PC-3 (cell line): ENCODE measurements around the gene FANK1. TPM values are rescaled to one million over a fixed set of nuclear protein-coding genes. Genes with fewer than 3 reads are reported as not detected.

ENCODE experiments used
- ATAC-seq: fragments of 200-7000 bp; cut with Tn5 transposase; 2 replicates; pipeline ENCODE4 v1.9.1; 2020; ENCODE audit warnings: mild to moderate bottlenecking, moderate library complexity
- BruUV-seq: library from RNA; stranded (reverse); fragments of 400-500 nt; replicated peaks from 2 replicates; lab custom pipeline; 2021; lab: Mats Ljungman, UMichigan
- CTCF ChIA-PET: fragments of 300-600 bp; sonication (Branson Sonifier 250); formaldehyde crosslinking; loops from one replicate; lab custom pipeline; 2022; ENCODE audit warnings: antibody characterized with exemption; lab: Charles Lee
- POLR2A ChIA-PET: fragments of 300-600 bp; sonication (Branson Sonifier 250); formaldehyde crosslinking; loops from one replicate; lab custom pipeline; 2022; ENCODE audit warnings: antibody characterized with exemption; ENCODE audit not compliant: unreplicated experiment; lab: Charles Lee
- DNase-seq: peaks from one replicate; pipeline ENCODE4 v3.0.0-alpha.2; 2015
- H2AFZ ChIP-seq: fragments of 300-600 bp; sonication (generic); 2 replicates; pipeline ENCODE4 v1.6.0; 2016; ENCODE audit warnings: antibody characterized with exemption, low read length
- H3F3A ChIP-seq: fragments of 300-600 bp; sonication (generic); one replicate; pipeline ENCODE4 v1.6.0; 2017; ENCODE audit warnings: antibody characterized with exemption, low read length, control low read depth, mild to moderate bottlenecking; ENCODE audit not compliant: unreplicated experiment
- H3K27ac ChIP-seq: fragments of 300-600 bp; sonication (generic); 2 replicates; pipeline ENCODE4 v1.5.1; 2016; ENCODE audit warnings: mild to moderate bottlenecking, low read length
- H3K27me3 ChIP-seq: fragments of 300-600 bp; sonication (generic); 2 replicates; pipeline ENCODE4 v1.6.1; 2016; ENCODE audit warnings: low read length, mixed read lengths
- H3K36me3 ChIP-seq: fragments of 300-600 bp; sonication (generic); 2 replicates; pipeline ENCODE4 v1.6.1; 2016; ENCODE audit warnings: low read depth, mixed run types, low read length, mixed read lengths
- H3K4me1 ChIP-seq: fragments of 300-600 bp; sonication (generic); 2 replicates; pipeline ENCODE4 v1.5.1; 2016; ENCODE audit warnings: low read length; ENCODE audit not compliant: insufficient read depth
- H3K4me2 ChIP-seq: fragments of 300-600 bp; sonication (generic); 2 replicates; pipeline ENCODE4 v1.6.0; 2016; ENCODE audit warnings: low read length
- H3K4me3 ChIP-seq: fragments of 300-600 bp; sonication (generic); 2 replicates; pipeline ENCODE4 v1.5.1; 2016; ENCODE audit warnings: mild to moderate bottlenecking, low read length, mixed read lengths
- H3K79me2 ChIP-seq: fragments of 300-600 bp; sonication (generic); 2 replicates; pipeline ENCODE4 v1.6.1; 2017; ENCODE audit warnings: low read length, mixed read lengths
- H3K9ac ChIP-seq: fragments of 300-600 bp; sonication (generic); 2 replicates; pipeline ENCODE4 v1.6.0; 2016; ENCODE audit warnings: mild to moderate bottlenecking, low read length
- H3K9me2 ChIP-seq: fragments of 300-600 bp; sonication (generic); replicated peaks from 2 replicates; pipeline ENCODE4 v1.6.1; 2016; ENCODE audit warnings: mixed run types, low read length, mixed read lengths
- H3K9me3 ChIP-seq: fragments of 300-600 bp; sonication (generic); 2 replicates; pipeline ENCODE4 v1.6.1; 2016; ENCODE audit warnings: low read length, mixed read lengths
- H4K20me1 ChIP-seq: fragments of 300-600 bp; sonication (generic); 2 replicates; pipeline ENCODE4 v1.6.1; 2016; ENCODE audit warnings: low read length, mixed read lengths
- CTCF ChIP-seq: fragments of 300-600 bp; sonication (generic); conservative IDR thresholded peaks from 2 replicates; pipeline ENCODE4 v1.5.1; 2017; ENCODE audit warnings: antibody characterized with exemption, low read depth, mild to moderate bottlenecking, low read length
- EZH2 ChIP-seq: fragments of 300-600 bp; sonication (generic); IDR thresholded peaks from one replicate; pipeline ENCODE4 v1.6.1; 2017; ENCODE audit warnings: antibody characterized with exemption, mild to moderate bottlenecking, low read length; ENCODE audit not compliant: unreplicated experiment
- EZH2phosphoT487 ChIP-seq: fragments of 300-600 bp; sonication (generic); IDR thresholded peaks from 2 replicates; pipeline ENCODE4 v1.6.1; 2018; ENCODE audit warnings: mild to moderate bottlenecking, antibody characterized with exemption, low read length, borderline replicate concordance
- intact Hi-C: fragments of 100-400 bp; cut with micrococcal nuclease; formaldehyde crosslinking; loops from 2 replicates; pipeline ENCODE4 v1.9.0; 2023
- total RNA-seq: library from RNA; depleted of rRNA; stranded (reverse); fragments of >200 nt; gene quantifications from 2 replicates; pipeline ENCODE4 v1.2.3, GENCODE V29; 2014

Gene FANK1
- total RNA-seq, 1 experiment from 2014 or later: 0.95 TPM

- peak; percentile 11 for DNase-seq
- Histone ChIP-seq H3K4me2 (no peak overlapping the region), H3K27me3 (no peaks in the 10 kb centered on the region), H3K4me1 (0 out of 2 replicates have a peak, but pooled peaks cover 5% of the 10 kb centered on the region), H2AFZ (no peak overlapping the region), H3K9ac (no peak overlapping the region), H3K4me3 (no peak overlapping the region), H3K79me2 (no peaks in the 10 kb centered on the region), H3K36me3 (no peaks in the 10 kb centered on the region), H3F3A (no peaks in the 10 kb centered on the region), H3K9me3 (no peaks in the 10 kb centered on the region), H3K27ac (no peak overlapping the region), H3K9me2 (no peaks in the 10 kb centered on the region), H4K20me1 (no peaks in the 10 kb centered on the region)
- intact Hi-C loops: no loop called here
- TF ChIP-seq CTCF: no peak
- no peak for TF ChIP-seq EZH2phosphoT487
- TF ChIP-seq EZH2: no peak
- peak; percentile 35 for ATAC-seq
- no TSS peak for BruUV-seq
- ChIA-PET CTCF (no interaction called here), POLR2A (interaction anchor here (0.6 kb wide), 1 partner anchor 11 kb away, joined by 6 read pairs; no protein-coding TSS in a partner anchor)
Observed at GRCh38 chr10:125991392-125991791, 95.0 kb downstream of the FANK1 start.

- no peak for DNase-seq
- TF ChIP-seq EZH2phosphoT487 (no peak), CTCF (no peak), EZH2 (no peak)
- H3K27me3 ChIP-seq: no peaks in the 10 kb centered on the region
- no peak overlapping the region for H3K4me2 ChIP-seq
- no TSS peak for BruUV-seq
- ChIA-PET POLR2A (no interaction called here), CTCF (no interaction called here)
- H3K36me3 ChIP-seq: no peaks in the 10 kb centered on the region
- H3K79me2 ChIP-seq: no peaks in the 10 kb centered on the region
- H3K4me1 ChIP-seq: 0 out of 2 replicates have a peak, but pooled peaks cover 5% of the 10 kb centered on the region
- H3F3A ChIP-seq: no peaks in the 10 kb centered on the region
- no peak overlapping the region for H3K9ac ChIP-seq
- ATAC-seq: no peak
- no peak overlapping the region for H3K4me3 ChIP-seq
- H3K27ac ChIP-seq: no peak overlapping the region
- no peaks in the 10 kb centered on the region for H3K9me3 ChIP-seq
- no peaks in the 10 kb centered on the region for H3K9me2 ChIP-seq
- no peak overlapping the region for H2AFZ ChIP-seq
- H4K20me1 ChIP-seq: no peaks in the 10 kb centered on the region
- intact Hi-C loops: no loop called here
Observed at GRCh38 chr10:125992254-125992653, 95.9 kb downstream of the FANK1 start.

GRCh38 chr10:125994601-125995000, 98.2 kb downstream of the FANK1 start:
- intact Hi-C loops: no loop called here
- Histone ChIP-seq H3K36me3 (no peaks in the 10 kb centered on the region), H3K79me2 (no peaks in the 10 kb centered on the region), H3K9ac (no peak overlapping the region), H3K27me3 (no peaks in the 10 kb centered on the region), H3K4me3 (no peak overlapping the region), H2AFZ (no peak overlapping the region), H3K9me2 (no peaks in the 10 kb centered on the region), H3F3A (no peaks in the 10 kb centered on the region), H3K4me2 (no peak overlapping the region), H3K4me1 (0 out of 2 replicates have a peak, but pooled peaks cover 5% of the 10 kb centered on the region), H3K9me3 (no peaks in the 10 kb centered on the region), H3K27ac (no peak overlapping the region), H4K20me1 (no peaks in the 10 kb centered on the region)
- no peak for DNase-seq
- ChIA-PET POLR2A (no interaction called here), CTCF (no interaction called here)
- no peak for ATAC-seq
- TF ChIP-seq EZH2 (no peak), CTCF (no peak), EZH2phosphoT487 (no peak)
- BruUV-seq: no TSS peak
